GM21717 (cell line): ENCODE results near the gene LHFPL6.

ENCODE experiments used
- ATAC-seq: cut with Tn5 transposase; IDR thresholded peaks from one replicate; pipeline ENCODE4 v1.9.1; 2021; ENCODE audit warnings: mild to moderate bottlenecking, moderate library complexity; ENCODE audit not compliant: unreplicated experiment

Gene LHFPL6

DNA sequence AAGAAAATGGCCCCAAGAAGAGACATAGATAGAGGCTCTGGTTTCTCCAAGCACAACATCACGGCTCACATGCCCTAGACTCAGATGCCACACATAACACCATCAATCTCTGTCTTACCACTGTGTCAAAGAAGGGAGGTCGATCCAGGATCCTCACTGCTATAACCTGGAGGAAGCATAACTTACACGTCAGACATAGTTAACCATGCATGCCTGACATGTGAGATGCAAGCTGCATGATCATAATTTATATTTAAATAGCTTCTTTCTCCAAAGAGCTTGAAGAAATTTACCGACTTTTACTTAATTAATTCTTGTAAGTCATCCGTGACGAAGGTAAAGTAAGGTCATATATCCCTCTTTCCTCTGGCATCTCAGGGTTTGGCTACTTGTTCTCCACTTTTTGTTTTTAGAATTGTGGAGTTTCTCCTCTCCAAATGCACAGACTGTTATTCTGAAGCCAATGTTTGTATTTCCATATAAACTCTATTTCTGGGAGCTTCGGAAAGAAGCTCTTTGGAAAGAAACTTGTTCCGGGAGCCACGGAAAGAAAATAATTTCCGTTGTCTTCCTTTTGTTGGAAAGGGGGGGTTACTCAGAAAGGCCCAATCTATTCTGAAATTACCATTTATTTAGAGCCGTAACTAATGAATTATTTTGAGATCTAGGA, 205.6 kb downstream of the LHFPL6 start:
- ATAC-seq = no peak

DNA sequence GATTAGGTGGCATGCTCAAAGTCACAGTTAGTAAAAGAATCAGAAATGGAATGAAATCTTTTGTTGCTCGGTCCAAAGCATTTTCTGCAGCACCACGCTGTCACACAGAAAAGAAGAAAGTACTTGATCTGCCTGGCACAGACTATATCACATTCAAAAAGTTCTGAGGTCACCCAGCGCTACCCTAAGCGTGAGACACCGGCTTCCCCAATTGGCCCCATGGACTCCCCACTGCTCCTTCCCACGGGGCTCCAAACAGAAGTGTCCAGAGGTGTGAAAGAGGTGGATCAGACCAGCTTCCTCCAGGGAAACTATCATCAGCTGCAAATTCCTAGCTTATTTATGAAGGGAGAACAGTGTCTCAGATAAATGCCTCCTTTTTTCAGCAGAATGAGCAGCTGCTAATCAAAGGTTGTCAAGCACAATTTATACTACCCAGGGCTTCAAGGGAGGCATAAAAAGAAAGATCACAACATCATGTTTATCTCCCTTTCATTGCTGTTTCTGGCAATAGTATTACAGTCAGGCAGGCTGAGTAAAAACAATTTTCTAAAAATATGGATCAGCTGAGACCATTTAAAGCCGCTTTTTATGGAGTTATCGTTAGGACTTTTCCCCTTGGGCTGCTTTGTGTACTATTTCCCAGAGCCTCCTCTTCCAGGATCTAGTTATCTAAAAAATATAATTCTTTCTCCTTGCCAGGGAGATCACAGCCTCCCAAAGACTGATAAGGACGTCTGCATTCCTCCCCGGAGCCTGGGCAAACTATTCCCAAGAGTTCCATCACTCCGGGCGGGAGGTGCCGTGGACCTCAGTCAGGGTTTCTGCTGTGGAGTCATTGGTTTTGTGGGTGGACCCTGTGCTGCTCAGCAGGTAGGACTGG, 208.0 kb downstream of the LHFPL6 start:
- ATAC-seq = no peak

DNA sequence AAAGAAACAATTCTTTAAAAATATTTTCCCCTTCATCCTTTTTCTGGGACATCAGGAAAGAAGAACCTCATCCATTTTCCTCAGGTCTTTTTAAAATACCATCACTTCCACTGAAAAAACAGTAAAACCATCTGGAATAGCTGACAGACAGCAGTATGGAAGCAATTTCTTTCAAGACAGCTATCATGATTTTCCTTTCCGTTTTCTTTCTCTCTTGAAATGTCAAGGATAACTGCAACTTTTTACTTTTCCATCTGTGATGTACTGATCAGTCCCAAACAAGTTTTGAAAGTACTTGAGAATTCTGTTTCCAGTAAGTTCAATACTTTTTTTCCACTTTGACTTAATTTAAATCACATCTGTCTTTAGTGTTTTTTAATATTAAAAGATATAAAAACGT, 211.2 kb downstream of the LHFPL6 start:
- ATAC-seq = no peak

DNA sequence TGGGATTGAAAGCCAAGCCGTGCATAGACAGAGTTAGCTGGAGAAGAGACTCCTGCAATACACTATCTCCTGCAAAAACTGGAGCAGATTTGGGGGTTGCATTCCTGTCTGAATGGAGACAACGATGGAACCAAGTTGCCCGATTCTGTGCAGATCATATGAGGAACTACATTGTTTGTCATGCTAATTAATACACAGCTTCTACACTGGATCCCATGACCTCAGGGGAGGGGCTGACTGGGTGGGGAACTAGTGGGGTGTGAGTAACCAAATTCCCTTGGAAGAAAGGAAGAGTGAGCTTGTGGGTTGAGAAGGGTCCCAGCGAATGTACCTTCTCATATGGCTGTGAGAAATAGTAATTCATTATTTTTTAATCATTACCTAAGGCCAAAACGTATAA, 214.0 kb downstream of the LHFPL6 start:
- ATAC-seq = no peak

DNA sequence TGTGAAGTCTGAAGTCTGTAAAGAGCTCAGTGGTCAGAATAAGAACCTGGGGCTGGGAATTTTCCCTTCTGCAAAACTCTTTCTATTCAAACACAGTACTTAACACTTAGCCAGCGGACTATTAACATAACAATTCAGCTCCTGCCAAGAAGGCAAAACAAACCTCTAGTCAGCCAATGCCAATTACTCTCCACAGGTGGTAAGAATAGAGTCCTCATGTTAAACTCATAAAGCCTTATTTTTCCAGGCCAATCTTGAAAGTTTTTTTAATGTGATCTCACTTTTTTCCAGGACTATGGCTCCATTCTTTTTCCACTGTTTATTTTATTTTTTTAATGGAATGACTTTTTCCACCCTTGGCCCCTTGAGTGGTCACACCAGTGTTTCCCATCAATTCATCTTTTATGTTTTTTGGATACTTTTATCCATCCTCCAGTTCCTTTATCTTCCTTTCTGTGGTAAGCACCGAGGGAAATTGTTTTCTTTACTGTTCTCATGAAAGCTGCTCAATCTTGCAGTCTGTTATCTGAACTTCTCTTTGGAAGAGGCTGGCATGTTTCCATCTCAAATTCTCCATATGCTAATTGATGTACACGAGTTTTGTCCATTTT, 217.3 kb downstream of the LHFPL6 start:
- no peak for ATAC-seq

DNA sequence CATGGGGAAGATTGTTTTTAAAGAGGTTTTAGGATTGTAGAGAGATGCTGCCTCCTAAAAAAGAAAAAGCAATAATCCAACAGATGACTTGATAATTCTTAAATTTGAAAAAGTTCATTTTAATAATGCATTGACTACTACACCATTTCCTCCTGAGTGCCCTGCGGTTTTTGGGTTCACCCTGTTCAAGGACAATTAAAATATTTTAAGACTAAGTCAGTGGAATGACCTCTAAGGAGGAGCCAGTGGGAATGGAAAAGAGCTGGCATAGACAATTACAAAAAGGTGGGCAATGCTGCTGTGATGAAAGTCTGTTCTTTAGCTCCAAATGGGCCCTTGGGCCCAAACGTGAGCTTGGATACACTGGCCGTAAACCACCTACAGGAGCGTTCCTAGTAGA, 217.8 kb downstream of the LHFPL6 start:
- ATAC-seq = no peak

DNA sequence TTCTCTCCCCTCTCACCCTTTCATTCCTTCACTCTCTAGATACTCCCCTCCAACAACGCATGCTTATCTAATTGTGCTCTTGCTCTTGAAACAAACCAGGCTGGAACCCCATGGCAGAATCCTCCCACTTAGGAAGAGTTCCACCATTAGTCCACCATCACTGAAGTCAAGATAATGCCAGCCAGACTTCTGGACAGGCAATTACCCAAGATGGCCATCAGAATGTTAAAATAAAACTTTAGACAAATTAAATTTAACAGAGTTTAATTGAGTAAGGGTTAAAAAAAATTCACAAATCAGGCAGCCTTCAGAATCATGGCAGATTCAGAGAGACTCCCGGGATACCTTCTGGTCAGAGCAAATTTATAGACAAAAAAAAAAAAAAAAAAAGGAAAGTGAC, 221.5 kb downstream of the LHFPL6 start:
- ATAC-seq = no peak

DNA sequence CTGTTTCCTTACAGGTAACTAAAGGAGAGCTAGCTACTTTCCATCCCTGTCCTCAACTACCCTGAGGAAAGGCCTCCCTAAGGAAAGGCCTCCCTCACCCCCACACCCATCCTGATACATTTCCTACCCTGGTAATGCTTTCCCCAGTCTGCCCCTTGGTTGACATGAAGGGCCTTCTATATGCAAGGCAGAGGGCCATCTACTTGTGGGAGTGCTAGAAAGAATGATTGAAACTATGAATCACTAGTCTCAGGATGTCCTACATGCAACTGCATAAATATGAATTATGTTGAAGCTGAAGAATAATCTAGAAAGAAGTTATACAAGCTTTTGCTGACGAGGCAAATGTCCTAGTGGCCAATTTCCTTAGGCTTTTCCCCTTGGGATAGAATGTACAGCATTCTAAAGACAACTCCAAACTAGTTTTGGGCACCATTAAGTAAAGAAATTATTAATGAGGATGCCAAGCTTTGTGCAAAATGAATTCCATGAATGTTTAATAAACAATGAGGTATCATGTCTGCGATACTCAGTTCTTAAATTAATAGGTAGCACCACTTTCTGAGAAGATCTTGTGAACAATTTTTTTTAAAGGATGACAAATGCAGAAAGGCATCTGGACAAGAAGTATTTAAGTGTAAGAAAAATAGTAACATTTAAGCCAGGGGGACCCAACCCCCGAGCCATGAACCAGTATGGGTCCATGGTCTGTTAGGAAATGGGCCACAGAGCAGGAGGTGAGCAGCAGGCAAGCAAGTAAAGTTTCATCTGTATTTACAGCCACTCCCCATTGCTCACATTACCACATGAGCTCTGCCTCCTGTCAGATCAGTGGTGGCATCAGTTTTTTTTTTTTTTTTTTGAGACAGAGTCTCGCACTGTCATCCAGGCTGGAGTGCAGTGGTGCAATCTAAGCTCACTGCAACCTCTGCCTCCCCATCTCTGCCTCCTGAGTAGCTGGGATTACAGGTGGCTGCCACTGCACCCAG, 223.0 kb downstream of the LHFPL6 start:
- no peak for ATAC-seq

DNA sequence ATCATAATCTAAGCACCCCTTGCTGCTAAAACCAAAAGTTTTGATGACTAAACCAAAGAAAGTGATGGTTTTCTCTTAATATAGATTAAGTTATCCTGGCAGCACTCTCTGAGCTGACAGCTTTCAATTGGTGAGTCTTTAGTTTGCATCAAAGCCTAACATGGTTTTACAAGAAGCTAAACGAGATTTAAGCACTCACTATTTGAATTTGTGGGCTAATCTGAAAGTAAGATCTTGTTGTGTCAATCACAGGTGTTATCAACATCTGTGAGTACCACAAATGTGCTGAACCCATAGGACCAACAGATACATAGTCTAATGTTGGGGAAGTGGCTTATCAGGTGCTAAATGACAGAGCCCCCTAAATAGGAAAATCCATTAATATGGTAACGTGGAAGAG, 223.9 kb downstream of the LHFPL6 start:
- peak; percentile 96 for ATAC-seq

DNA sequence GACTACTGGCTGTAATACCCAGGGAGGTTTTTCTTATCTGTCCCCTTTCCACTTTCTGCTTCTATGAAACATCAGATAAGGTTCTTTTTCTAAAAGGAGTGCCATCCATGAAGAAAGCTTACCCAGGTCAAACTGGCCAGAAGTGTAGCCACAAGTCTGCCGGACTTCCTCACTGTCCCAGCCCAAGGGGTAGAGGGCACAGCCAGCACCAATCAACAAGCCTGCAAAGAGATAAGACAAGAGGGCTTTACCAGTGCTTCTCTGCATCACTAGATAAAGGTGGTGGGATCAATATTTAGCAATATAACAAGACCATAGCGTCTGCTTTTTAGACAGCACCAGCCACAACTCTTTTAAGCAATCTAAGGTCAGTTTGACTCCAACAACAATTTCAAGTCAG, 224.7 kb downstream of the LHFPL6 start:
- no peak for ATAC-seq

DNA sequence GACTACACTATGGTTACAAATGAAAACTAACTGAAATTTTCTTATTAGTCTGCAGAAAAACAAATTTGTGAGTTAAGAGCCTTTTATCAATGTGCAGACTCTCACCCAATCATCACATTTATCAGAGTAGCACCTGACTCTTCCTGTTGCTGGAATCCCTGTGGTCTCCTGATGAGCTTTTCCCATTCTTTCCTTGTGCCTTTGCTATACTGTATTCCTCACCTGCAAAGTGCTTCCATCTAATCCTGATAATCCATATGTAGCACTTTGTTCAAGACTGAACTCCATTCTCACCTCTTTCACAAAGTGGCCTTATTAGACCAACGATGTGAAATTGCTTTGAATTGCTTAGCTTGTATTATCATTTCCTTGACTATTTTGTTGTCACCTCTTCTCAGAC, 225.3 kb downstream of the LHFPL6 start:
- no peak for ATAC-seq

DNA sequence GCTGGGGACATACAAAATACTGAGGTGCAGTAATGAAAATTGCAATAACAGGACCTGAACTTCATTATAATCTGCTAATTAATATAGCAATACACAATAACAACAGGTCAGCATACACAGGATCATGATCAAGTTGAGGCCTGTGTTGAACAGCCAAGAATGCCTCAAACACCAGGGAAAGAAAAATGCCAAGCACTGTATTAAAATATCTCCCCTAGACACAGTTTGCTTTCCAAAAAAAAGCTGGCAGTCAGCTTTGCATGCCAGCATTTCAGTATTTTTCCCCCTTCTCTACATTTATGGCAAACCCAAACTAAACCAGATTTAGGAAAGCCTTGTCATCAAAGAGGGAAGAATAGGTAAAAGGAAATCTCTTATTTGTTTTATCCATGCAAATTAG, 226.9 kb downstream of the LHFPL6 start:
- ATAC-seq = no peak

DNA sequence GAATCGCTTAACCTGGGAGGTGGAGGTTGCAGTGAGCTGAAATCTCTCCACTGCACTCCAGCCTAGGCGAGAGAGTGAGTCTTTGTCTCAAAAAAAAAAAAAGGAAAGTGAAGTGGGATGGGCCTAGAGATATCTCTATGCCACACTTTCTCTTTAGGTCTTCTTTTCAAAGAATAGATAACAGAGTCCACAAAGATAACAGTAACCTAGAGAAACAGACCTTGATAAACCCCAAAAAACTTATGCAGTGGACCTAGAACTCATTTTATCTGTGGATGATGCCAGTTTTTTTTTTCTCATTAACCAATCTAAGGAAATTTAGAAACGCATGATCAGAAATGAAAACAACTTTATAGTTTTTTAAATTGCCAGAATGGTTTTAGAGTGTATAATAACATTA, 227.4 kb downstream of the LHFPL6 start:
- no peak for ATAC-seq

DNA sequence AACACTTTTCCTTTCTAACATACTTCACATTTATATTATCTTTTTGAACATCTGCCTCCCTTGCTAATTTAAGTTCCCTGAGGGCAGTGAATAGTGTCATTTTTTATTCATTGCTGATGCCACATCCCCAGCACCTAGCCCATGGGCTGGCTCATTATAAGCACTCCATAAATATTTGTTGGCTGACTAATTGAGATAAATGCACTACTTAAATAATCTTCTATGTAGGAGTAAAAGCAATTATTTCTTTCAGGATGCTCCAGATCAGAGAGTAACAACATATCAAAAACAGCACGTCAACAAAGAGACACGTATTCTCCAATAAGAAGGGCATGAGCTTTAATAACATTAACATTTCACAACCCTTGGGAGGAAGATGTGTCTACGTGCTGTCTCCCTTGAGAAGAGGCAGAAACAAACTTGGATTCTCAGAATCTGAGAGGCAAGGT, 228.2 kb downstream of the LHFPL6 start:
- no peak for ATAC-seq

DNA sequence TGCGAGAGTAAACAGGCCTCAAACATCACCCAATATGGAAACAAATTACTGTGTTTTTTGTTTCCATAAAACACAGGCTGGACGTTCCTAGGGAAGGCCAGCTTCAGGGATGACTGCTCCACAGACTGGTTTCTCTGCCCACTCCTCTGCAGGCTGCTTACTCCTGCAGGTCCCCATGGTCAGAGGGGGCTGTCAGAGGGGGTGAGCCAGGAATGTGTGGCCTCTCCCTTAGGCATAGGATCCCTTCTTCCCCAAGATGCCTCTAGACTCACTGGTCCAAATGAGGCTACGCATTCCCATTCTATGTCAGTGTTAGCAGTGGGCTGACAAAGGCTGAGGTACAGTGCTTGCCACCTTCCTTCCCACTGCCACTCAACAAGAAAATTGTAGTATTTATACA, 229.8 kb downstream of the LHFPL6 start:
- ATAC-seq = no peak

DNA sequence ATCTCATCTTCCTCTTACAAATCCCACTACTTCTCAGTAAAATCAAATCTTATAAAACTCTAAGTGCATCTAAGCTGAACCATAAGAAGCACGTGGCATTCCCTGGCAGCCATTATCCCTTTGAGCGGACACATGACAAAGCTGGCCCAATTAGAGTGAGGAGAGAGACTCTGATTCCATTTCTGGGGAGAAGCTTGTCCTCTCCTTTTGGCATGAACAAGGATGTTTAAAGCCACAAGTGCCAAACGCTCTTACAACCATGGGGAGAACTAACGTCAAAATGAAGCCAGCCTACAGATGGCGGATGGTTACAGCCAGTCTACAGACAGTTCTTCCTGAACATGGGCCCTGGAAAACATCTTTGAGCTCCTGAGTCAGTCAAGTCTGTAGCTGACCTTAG, 231.3 kb downstream of the LHFPL6 start:
- ATAC-seq = no peak

DNA sequence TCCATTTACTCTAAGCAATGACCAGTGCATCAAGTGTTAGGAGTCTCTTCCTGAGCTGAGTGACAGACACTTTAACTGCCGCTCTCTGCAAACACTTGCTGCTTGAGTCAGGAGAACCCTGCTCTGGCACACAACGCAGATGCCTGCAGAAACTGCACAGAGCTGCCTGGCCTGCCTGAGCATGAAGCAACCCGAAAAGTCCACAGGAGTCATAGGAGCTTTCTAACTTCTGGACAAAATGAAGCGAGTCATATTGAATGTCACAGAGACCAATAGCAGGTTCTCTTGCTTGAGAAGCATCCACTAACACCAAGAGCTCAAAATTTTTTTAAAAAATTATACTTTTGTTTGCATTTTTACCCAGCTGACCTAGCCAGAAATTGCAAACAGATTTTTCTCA, 232.4 kb downstream of the LHFPL6 start:
- ATAC-seq = no peak

DNA sequence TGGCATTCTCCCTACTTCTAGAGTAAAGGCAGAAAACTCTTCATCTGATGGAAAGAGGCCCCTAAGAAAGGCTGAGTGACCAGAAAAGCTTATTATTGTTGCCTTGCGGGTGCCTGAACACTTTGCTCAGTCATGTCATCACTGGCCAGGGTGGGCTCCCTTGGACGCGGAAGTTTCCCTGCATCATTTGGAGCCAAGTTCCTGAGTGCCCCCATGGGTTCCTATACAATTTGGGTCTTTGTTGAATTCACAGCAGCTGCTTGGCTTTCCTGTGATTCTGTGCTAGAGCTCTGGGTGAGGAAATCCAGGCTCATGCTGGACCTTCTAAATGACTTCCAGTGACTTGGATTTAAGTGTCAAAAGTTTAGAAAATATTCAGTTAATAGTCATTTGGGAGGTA, 232.9 kb downstream of the LHFPL6 start:
- no peak for ATAC-seq

DNA sequence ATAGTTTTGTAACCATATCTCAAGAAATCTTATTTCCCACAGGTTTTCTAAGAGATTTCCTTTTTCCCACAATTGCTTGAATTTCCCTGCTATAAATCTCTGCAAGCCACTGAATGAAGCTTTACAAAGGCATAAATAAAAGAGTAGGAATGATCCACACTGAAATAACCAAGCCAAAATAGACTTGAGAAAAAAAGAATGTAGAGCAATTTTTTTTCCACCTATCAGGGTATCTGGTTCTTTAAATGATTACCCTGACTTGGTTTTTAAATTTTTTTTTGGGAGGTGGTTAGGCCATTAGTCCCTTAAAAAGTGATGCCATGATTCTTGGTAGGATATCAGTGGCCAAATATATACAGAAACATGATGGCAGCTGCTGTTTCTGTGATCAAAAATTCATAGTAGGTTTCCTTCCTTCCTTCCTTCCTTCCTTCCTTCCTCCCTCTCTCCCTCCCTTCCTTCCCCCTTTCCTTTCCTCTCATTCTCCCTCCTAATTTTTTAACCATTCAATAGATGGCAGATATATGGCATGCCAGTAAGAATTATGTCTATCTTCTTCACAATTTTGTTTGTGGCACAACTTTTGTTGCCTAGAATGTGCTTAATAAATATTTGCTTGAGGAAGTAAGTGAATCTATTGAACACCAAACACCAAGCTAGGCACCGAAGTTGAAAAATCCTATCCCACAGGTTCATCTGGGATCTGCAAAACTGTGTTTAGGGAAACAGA, 233.7 kb downstream of the LHFPL6 start:
- no peak for ATAC-seq

DNA sequence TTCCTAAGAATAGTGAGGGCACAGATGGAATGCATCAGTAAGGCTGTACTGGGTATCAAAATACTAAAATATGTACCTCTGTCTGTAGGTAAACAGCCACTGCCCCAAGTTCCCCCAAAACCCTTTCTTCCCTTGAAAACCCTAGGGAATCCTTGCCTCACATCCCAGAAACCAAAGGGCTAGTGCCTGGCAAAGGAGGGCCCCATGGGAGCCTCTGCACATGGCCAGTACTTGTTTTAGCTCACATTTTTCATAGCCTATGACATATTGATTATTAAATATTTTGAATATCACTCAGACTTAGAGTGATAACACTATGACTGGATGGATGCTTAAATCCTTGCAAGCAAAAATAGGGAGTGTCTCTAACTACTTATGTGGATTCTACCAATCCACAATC, 237.1 kb downstream of the LHFPL6 start:
- no peak for ATAC-seq
